HG03025 (cell line): Measurements from ENCODE around the gene ZBED4.
"Not testable (repeated sequence)": the region's sequence is repeated elsewhere in the genome, so short reads cannot be mapped to it uniquely, and the experiment has no call there.

Experiments used
- ATAC-seq: cut with Tn5 transposase; IDR thresholded peaks from one replicate; pipeline ENCODE4 v1.9.1; 2021; ENCODE audit warnings: mild to moderate bottlenecking, moderate library complexity; ENCODE audit not compliant: unreplicated experiment, low FRiP score

Gene ZBED4

GRCh38 chr22:49852898-49853894 is at the start of gene ZBED4:
TSS of gene ZBED4 (plus strand) at chr22:49853844. CDS start at chr22:49883663, 29,819 bp downstream.
- ATAC-seq, result peak; percentile 72

GRCh38 chr22:49807129-49807528 is 46.5 kb upstream of the ZBED4 start:
- no peak for ATAC-seq

GRCh38 chr22:49807780-49808708 is 45.6 kb upstream of the ZBED4 start:
- no peak for ATAC-seq

- ATAC-seq, result no peak
Measured at GRCh38 chr22:49810363-49811019, 43.2 kb upstream of the ZBED4 start.

- no peak for ATAC-seq
Measured at GRCh38 chr22:49811020-49811791, 42.4 kb upstream of the ZBED4 start.

GRCh38 chr22:49812838-49813237 is 40.8 kb upstream of the ZBED4 start:
- no peak for ATAC-seq

GRCh38 chr22:49814164-49814686 is 39.4 kb upstream of the ZBED4 start:
- ATAC-seq, result no peak

GRCh38 chr22:49814856-49815255 is 38.8 kb upstream of the ZBED4 start:
- no peak for ATAC-seq

GRCh38 chr22:49815641-49816091 is 38.0 kb upstream of the ZBED4 start:
- no peak for ATAC-seq

- no peak for ATAC-seq
Measured at GRCh38 chr22:49817359-49817758, 36.3 kb upstream of the ZBED4 start.

GRCh38 chr22:49820984-49821383 is 32.7 kb upstream of the ZBED4 start:
- no peak for ATAC-seq

GRCh38 chr22:49821741-49822140 is 31.9 kb upstream of the ZBED4 start:
- not testable (repeated sequence) for ATAC-seq

- ATAC-seq, result no peak
Measured at GRCh38 chr22:49823289-49824045, 30.2 kb upstream of the ZBED4 start.

- no peak for ATAC-seq
Measured at GRCh38 chr22:49824185-49824925, 29.3 kb upstream of the ZBED4 start.

GRCh38 chr22:49824936-49825335 is 28.7 kb upstream of the ZBED4 start:
- ATAC-seq, result no peak

- ATAC-seq, result no peak
Measured at GRCh38 chr22:49825436-49825835, 28.2 kb upstream of the ZBED4 start.

GRCh38 chr22:49825944-49826602 is 27.6 kb upstream of the ZBED4 start:
- ATAC-seq, result no peak
